Measurements from ENCODE around the gene SAA4. TPM values are rescaled to one million over a fixed set of nuclear protein-coding genes. Genes with fewer than 3 reads are reported as not detected.
"Not testable (repeated sequence)": the region's sequence is repeated elsewhere in the genome, so short reads cannot be mapped to it uniquely, and the experiment has no call there.

The SAA4 gene
- total RNA-seq, 1 donor from 2014 or later = not detected

- ATAC-seq (no peak), DNase-seq (no peak)
- no peak for TF ChIP-seq CTCF (IDR thresholded peaks at IDR 0.05)
- H3K9me3 ChIP-seq = no peaks in the 10 kb centered on the region
- no peak overlapping the region for H3K27ac ChIP-seq
- no peaks in the 10 kb centered on the region for H3K4me1 ChIP-seq
- no peak overlapping the region for H3K4me3 ChIP-seq
- no peaks in the 10 kb centered on the region for H3K36me3 ChIP-seq
- intact Hi-C loops (cut with DNase I) = no loop called here
- no peaks in the 10 kb centered on the region for H3K27me3 ChIP-seq
Measured at GRCh38 chr11:18271206-18271605, 34.6 kb upstream of the SAA4 start.

DNA sequence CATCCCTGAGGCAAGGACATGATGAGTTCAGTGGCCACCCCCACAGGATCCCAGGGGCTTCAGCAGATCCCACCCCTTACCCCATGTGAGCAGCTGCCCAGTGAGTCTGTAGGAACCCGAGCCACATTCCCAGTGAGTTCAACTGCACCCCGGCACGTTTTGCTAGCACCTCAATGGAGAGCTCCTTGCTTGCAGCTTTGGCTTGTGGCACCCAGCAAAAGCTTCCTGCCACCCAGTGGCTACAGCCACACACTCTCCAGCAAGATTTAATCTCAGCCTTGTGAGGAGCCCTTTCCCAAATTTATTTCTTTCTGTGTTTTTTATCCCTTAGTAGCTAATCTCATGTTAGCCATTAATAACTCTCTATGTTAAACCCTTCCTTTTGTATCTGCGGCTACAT, 33.5 kb upstream of the SAA4 start:
- H3K4me1 ChIP-seq = peaks cover 4% of the 10 kb centered on the region
- H3K9me3 ChIP-seq = no peaks in the 10 kb centered on the region
- H3K4me3 ChIP-seq = no peak overlapping the region
- H3K36me3 ChIP-seq = no peaks in the 10 kb centered on the region
- no peak for TF ChIP-seq CTCF (IDR thresholded peaks at IDR 0.05)
- ATAC-seq (no peak), DNase-seq (no peak)
- H3K27ac ChIP-seq = no peak overlapping the region
- intact Hi-C loops (cut with DNase I) = no loop called here
- no peaks in the 10 kb centered on the region for H3K27me3 ChIP-seq

DNA sequence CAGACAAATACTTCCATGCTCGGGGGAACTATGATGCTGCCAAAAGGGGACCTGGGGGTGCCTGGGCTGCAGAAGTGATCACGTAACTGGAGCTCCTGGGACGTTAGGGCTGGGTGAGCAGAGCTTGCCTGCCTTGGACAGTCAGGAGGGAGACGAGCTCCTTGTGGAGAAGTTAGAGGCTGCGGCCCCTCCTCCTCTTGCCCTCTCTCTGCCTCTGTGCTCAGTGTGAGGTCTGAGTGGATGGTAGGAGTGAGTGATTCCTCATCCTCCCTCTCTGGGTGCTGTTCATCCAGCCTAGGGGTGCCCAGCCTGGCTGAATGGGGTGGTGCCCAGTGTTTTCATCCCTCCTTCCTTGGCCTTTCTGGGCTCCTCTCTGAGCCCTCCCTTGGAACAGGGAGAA, 32.6 kb upstream of the SAA4 start:
- H3K4me1 ChIP-seq; H3K27ac ChIP-seq; H3K9me3 ChIP-seq; H3K27me3 ChIP-seq; ATAC-seq; H3K4me3 ChIP-seq; DNase-seq; H3K36me3 ChIP-seq; intact Hi-C loops (cut with DNase I): not testable (repeated sequence)

DNA sequence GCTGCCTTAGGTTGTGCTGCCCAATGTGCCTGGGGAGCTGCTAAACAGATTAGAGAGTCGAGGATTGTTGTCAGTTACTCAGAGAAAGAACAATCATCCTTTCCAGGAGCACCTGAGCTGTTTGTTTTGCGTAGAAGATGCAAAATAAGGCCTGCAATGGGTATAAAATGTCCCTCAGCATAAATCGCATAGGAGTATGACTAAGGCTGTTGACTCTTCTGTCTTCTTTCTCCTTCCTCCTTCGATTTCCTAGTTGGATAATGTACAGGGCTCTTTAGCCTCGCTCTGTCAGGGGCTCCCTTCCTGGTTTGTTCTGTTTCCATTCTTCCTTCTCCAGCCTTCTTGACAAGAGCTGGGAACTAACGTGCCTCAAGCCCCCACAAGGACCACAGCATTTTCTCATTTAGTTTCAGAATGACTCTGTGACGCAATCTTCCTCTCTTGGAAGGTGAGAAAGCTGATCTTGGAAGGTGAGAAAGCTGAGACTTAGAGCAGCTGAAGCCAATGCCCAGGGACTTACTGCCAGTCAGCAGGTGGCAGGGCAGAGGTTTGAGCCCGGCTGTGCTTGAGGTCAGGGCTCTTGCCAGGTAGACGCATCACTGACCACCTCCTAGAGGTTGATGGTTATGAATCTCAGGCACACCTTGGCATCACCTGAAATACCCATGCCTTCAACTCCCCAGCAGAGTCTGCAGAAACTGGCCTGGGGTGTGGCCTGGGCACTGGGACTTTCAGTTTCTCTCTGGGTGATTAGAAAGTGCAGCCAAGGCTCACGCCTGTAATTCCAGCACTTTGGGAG, 30.9 kb upstream of the SAA4 start:
- H3K27ac ChIP-seq; DNase-seq; H3K36me3 ChIP-seq; H3K27me3 ChIP-seq; intact Hi-C loops (cut with DNase I); H3K4me1 ChIP-seq; H3K9me3 ChIP-seq; H3K4me3 ChIP-seq: not testable (repeated sequence)
- peak; percentile 64 for ATAC-seq

- Histone ChIP-seq H3K9me3 (no peaks in the 10 kb centered on the region), H3K27ac (no peak within 1 kb of the TSS), H3K36me3 (no peaks in the 10 kb centered on the region), H3K4me3 (no peak within 1 kb of the TSS), H3K27me3 (no peaks in the 10 kb centered on the region), H3K4me1 (peaks cover 4% of the 10 kb centered on the region)
- DNase-seq = no peak
- intact Hi-C loops (cut with DNase I) = no loop called here
- no peak for ATAC-seq
- no peak for TF ChIP-seq CTCF (IDR thresholded peaks at IDR 0.05)
Measured at GRCh38 chr11:18265949-18266348, 29.3 kb upstream of the SAA4 start, which contains the start of gene SAA1. Gene SAA1, plus strand, starts transcription at chr11:18266264. Its CDS starts 624 bp downstream, at chr11:18266888.

- Histone ChIP-seq H3K27me3 (no peaks in the 10 kb centered on the region), H3K27ac (no peak overlapping the region), H3K9me3 (no peaks in the 10 kb centered on the region), H3K36me3 (no peaks in the 10 kb centered on the region), H3K4me3 (no peak overlapping the region), H3K4me1 (peaks cover 4% of the 10 kb centered on the region)
- no peak for TF ChIP-seq CTCF (IDR thresholded peaks at IDR 0.05)
- ATAC-seq = peak; percentile 49
- intact Hi-C loops (cut with DNase I) = no loop called here
- no peak for DNase-seq
Measured at GRCh38 chr11:18264677-18265555, 28.3 kb upstream of the SAA4 start.
